EL (cell line): ENCODE results near the gene GASK1A.

Experiments
- DNase-seq: peaks from one replicate; pipeline ENCODE4 v3.0.0-alpha.2; 2016

Gene GASK1A

GRCh38 chr3:43094381-43094780, 115.3 kb downstream of the GASK1A start:
- no peak for DNase-seq

- no peak for DNase-seq
Measured at GRCh38 chr3:43094851-43095250, 115.7 kb downstream of the GASK1A start.

GRCh38 chr3:43095370-43095769, 116.3 kb downstream of the GASK1A start:
- DNase-seq = no peak

- no peak for DNase-seq
Measured at GRCh38 chr3:43096761-43097160, 117.7 kb downstream of the GASK1A start.

- DNase-seq = no peak
Measured at GRCh38 chr3:43097400-43098080, 118.4 kb downstream of the GASK1A start.

GRCh38 chr3:43098761-43099160, 119.7 kb downstream of the GASK1A start:
- DNase-seq = no peak

GRCh38 chr3:43102773-43103480, 123.8 kb downstream of the GASK1A start:
- no peak for DNase-seq

GRCh38 chr3:43104039-43104438, 124.9 kb downstream of the GASK1A start:
- no peak for DNase-seq

GRCh38 chr3:43104660-43105595, 125.8 kb downstream of the GASK1A start:
- DNase-seq = no peak

- DNase-seq = peak; percentile 83
Measured at GRCh38 chr3:43105596-43106292, 126.6 kb downstream of the GASK1A start, which contains the start of gene POMGNT2. Gene POMGNT2, minus strand, starts transcription at chr3:43106079. Its CDS starts 24,648 bp downstream, at chr3:43081431.

- DNase-seq = no peak
Measured at GRCh38 chr3:43106293-43106628, 127.2 kb downstream of the GASK1A start.
